ENCODE measurements around the gene GBA3. TPM values are rescaled to one million over a fixed set of nuclear protein-coding genes. Genes with fewer than 3 reads are reported as not detected.

The GBA3 gene
- total RNA-seq, 1 experiment from 2014 or later: 0.09 TPM

- Mint-ChIP-seq H3K36me3 (no peaks in the 10 kb centered on the region), H3K27me3 (ENCODE audit: low read depth) (no peaks in the 10 kb centered on the region), H3K4me1 (0 out of 2 replicates have a peak, but pooled peaks cover 4% of the 10 kb centered on the region), H3K4me3 (no peak overlapping the region), H3K27ac (no peak overlapping the region), H3K9me3 (no peaks in the 10 kb centered on the region)
- ChIA-PET POLR2A (interaction anchor here (0.7 kb wide), 1 partner anchor 724 kb away, joined by 3 read pairs; no protein-coding TSS in a partner anchor), CTCF (no interaction called here)
- TF ChIP-seq ZNF121 (CRISPR knock-in tag; IDR thresholded peaks at IDR 0.05): peak; percentile 70
- TF ChIP-seq ATF1 (CRISPR knock-in tag; IDR thresholded peaks at IDR 0.05): no peak
- ATAC-seq: no peak
- DNase-seq (ENCODE audit: low spot score): no peak
Measured at GRCh38 chr4:22672944-22673343, 19.8 kb upstream of the GBA3 start.

DNA sequence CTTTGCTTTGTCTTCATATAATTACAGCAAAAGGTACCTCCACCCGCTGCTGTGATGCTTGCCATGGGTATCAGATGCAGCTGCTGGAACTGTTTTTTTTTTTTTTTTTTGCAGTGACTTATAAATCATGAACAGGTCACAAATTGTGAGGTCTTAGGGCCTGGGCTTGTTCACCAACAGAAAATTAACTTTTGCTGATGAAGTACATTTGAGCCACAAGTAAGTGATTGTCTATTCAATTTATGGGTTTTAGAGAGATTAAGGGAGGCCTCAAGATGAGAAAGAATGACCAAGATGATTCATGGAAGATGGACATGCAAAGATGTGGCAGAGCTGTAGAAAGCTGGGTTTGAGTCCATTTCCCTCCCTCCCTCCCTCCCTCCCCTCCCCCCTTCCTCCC, 18.0 kb upstream of the GBA3 start:
- TF ChIP-seq TEAD4 (CRISPR knock-in tag; IDR thresholded peaks at IDR 0.05): no peak
- no peak for TF ChIP-seq SP1 (CRISPR knock-in tag; conservative IDR thresholded peaks at IDR 0.05)
- no peak for TF ChIP-seq NFYB (CRISPR knock-in tag; conservative IDR thresholded peaks at IDR 0.05; ENCODE audit: low read depth)
- TF ChIP-seq, protein P1, sequence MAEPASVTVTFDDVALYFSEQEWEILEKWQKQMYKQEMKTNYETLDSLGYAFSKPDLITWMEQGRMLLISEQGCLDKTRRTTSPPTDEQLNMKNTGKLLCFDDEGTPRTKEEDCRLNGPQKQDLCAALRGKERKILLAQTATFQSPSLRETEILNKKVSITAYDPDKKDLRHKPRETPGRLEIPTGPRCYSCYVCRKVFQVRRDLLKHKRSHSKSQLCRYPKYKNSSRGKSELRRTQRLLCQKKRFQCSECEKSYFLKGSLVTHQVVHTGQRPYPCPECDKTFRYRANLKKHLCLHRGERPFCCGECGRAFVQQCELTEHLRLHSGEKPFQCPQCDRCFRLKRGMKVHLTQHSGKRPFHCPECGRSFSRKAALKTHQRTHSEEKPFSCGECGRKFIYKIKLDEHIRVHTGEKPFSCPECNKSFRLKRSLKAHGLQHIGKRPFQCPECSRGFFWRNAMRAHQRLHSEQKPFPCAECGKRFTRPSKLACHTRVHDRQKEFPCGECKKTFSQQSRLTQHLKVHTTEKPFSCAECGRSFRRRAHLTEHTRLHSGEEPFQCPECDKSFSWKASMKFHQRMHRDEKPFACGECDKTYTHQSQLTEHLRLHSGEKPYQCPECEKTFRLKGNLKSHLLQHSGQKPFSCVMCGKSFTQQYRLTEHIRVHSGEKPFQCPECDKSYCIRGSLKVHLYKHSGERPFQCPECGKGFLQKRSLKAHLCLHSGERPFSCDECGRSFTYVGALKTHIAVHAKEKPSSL (CRISPR knock-in tag; conservative IDR thresholded peaks at IDR 0.05): no peak
- no peak for TF ChIP-seq PRRX2 (CRISPR knock-in tag; IDR thresholded peaks at IDR 0.05)
- TF ChIP-seq FOXP1 (CRISPR knock-in tag; IDR thresholded peaks at IDR 0.05; ENCODE audit: borderline replicate concordance): no peak
- TF ChIP-seq ETV6 (CRISPR knock-in tag; IDR thresholded peaks at IDR 0.05): no peak
- TF ChIP-seq ZNF138 (CRISPR knock-in tag; conservative IDR thresholded peaks at IDR 0.05): no peak
- TF ChIP-seq ZSCAN18 (CRISPR knock-in tag; IDR thresholded peaks at IDR 0.05): no peak
- TF ChIP-seq ZNF671 (CRISPR knock-in tag; IDR thresholded peaks at IDR 0.05): no peak
- no peak for TF ChIP-seq CREM (CRISPR knock-in tag; IDR thresholded peaks at IDR 0.05)
- Mint-ChIP-seq H3K27me3 (ENCODE audit: low read depth) (no peaks in the 10 kb centered on the region; the same call in 1 of the 2 replicates), H3K9me3 (no peaks in the 10 kb centered on the region), H3K4me1 (0 out of 2 replicates have a peak, but pooled peaks cover 4% of the 10 kb centered on the region), H3K36me3 (no peaks in the 10 kb centered on the region), H3K27ac (no peak overlapping the region), H3K4me3 (no peak overlapping the region)
- no peak for ATAC-seq
- no peak for DNase-seq (ENCODE audit: low spot score)
- POLR2A ChIA-PET: no interaction called here
- CTCF ChIA-PET: no interaction called here

- POLR2A ChIA-PET: no interaction called here
- H3K27ac Mint-ChIP-seq: no peak overlapping the region
- H3K4me1 Mint-ChIP-seq: 0 out of 2 replicates have a peak, but pooled peaks cover 4% of the 10 kb centered on the region
Measured at GRCh38 chr4:22676063-22676462, 16.7 kb upstream of the GBA3 start.

DNA sequence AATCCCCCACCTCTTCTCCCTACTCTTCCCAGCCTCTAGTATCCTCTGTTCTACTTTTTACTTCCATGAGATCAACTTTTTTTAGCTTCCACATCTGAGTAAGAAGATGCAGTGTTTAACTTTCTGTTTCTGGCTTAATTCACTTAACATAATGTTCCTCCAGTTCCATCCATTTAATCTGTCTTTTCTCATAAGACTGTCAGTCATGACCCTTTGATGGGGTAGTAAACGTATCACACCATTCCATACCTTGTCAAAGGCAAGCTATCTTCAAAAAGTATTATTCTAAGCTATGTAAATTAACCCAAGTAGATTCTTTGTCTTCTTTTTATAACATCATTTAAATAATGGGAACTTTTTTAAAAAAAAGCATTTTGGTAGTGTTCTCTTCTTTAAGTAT, 15.0 kb upstream of the GBA3 start:
- ATAC-seq: no peak
- no peak for TF ChIP-seq SMAD4 (CRISPR knock-in tag; IDR thresholded peaks at IDR 0.05)
- no peak for TF ChIP-seq NFYB (CRISPR knock-in tag; conservative IDR thresholded peaks at IDR 0.05; ENCODE audit: low read depth)
- no peak for TF ChIP-seq MYBL2 (CRISPR knock-in tag; IDR thresholded peaks at IDR 0.05)
- TF ChIP-seq ELF4 (CRISPR knock-in tag; IDR thresholded peaks at IDR 0.05; ENCODE audit: low read depth): no peak
- TF ChIP-seq PRDM15 (CRISPR knock-in tag; IDR thresholded peaks at IDR 0.05): no peak
- TF ChIP-seq ZNF416 (CRISPR knock-in tag; IDR thresholded peaks at IDR 0.05): no peak
- no peak for TF ChIP-seq ZBTB21 (CRISPR knock-in tag; IDR thresholded peaks at IDR 0.05; ENCODE audit: borderline replicate concordance)
- TF ChIP-seq, protein P2, sequence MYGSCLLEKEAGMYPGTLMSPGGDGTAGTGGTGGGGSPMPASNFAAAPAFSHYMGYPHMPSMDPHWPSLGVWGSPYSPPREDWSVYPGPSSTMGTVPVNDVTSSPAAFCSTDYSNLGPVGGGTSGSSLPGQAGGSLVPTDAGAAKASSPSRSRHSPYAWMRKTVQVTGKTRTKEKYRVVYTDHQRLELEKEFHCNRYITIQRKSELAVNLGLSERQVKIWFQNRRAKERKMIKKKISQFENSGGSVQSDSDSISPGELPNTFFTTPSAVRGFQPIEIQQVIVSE (CRISPR knock-in tag; IDR thresholded peaks at IDR 0.05; ENCODE audit: borderline replicate concordance): no peak
- no peak for TF ChIP-seq CREM (CRISPR knock-in tag; IDR thresholded peaks at IDR 0.05)
- H3K4me1 Mint-ChIP-seq: 0 out of 2 replicates have a peak, but pooled peaks cover 4% of the 10 kb centered on the region
- H3K27me3 Mint-ChIP-seq (ENCODE audit: low read depth): no peaks in the 10 kb centered on the region; the same call in 1 of the 2 replicates
- no peaks in the 10 kb centered on the region for H3K36me3 Mint-ChIP-seq
- no peak overlapping the region for H3K27ac Mint-ChIP-seq
- H3K9me3 Mint-ChIP-seq: no peaks in the 10 kb centered on the region
- ChIA-PET POLR2A (no interaction called here), CTCF (no interaction called here)
- no peak overlapping the region for H3K4me3 Mint-ChIP-seq
- no peak for DNase-seq (ENCODE audit: low spot score)

More at GRCh38 chr4:22676063-22676462, 16.7 kb upstream of the GBA3 start:
- H3K27me3 Mint-ChIP-seq (ENCODE audit: low read depth): no peaks in the 10 kb centered on the region; the same call in 1 of the 2 replicates
- no peak for ATAC-seq
- H3K36me3 Mint-ChIP-seq: no peaks in the 10 kb centered on the region
- TF ChIP-seq PREB (CRISPR knock-in tag; IDR thresholded peaks at IDR 0.05; ENCODE audit: borderline replicate concordance): no peak
- no peak overlapping the region for H3K4me3 Mint-ChIP-seq
- CTCF ChIA-PET: no interaction called here
- H3K9me3 Mint-ChIP-seq: no peaks in the 10 kb centered on the region
- DNase-seq (ENCODE audit: low spot score): no peak

Measured in WTC11 (cell line).